Raji (cell line): ENCODE data around the gene ACOXL.

Source experiments
- POLR2A ChIP-seq: IDR thresholded peaks from 2 replicates; pipeline ENCODE4 v1.6.1; 2011; ENCODE audit warnings: low read depth, low read length, control low read depth; ENCODE audit not compliant: insufficient read depth

Gene ACOXL

DNA sequence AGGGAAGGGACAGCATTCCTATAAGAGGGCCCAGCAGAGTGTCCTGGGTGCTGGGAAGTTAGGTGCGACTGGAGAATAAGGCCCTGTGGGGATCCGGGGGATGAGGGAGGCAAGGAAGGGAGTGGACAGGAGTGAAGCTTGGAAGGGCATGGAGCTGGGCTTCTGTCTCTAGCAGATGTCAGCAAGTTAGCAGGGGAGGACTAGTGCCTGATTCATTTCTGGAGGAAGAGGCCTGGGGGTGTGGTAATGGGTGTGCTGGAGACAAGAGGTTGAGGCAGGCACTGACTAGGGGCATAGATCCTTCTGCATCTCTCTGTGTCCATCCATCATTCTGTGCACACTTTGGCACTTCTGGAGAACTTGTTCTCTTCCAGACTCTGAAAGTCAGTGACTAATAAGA lies 134.7 kb downstream of the ACOXL start:
- no peak for TF ChIP-seq POLR2A

DNA sequence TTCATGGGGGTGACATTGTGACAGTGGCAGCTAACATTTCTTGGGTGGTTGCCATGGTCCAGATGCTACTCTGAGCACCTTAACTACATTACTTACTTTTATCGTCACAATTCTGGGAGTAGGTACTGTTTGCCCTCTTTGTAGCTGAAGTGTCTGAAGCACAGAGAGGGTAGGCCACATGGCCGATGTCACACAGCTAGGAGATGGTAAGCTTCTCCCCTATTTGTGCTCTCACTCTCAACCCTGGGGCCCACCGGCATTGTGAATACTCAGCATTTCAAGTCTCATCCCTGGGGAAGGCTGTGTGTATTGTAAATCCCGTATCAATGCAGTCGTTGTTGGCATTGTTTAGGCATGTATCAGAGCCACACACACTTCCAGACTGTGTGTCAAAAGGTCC lies 136.6 kb downstream of the ACOXL start:
- no peak for TF ChIP-seq POLR2A

DNA sequence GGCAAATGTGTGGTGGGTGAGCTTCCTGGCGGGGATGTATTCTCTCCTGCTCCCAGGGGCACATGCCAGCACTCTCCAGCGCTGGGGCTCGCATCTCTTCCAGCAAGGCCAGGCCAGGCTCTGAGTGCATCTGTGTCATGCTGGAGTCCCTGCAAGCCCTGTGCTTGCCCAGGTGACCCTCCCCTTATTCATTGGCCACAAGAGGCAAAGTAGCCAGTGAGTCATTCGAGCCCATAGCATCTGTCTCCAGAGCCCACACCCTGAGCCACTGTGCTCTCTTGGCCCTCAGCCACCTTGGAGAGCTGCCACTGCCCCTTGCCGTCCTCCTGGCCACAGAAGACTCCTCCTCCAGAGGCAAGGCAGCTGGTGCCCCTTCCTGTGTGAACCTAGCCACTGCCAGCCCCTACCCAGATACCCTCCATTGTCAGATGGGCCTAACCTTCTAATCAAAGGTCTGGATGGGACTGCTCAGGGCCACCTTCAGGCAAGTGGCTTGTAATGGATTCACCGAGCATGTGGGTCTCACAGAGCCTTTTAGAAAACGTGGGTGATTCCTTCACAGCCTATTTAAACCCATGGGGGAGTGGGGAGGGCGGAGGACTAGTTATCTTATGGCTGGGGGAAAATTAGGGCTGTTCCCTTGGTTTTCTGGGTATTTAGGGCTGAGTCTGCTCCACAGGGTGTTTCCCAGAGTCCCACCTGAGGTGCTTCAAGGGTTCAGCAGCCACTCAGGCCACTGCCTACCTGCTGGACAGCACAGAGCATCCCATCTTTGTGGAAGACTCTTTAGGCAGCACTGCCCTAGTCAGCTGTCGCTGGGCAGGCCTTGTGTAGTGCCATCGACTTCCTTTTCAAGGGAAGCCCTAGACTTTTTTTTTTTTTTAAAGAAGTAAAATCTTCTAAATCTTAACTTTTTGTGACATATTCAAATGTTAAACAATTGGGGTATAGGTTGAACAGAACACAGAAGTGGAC lies 137.4 kb downstream of the ACOXL start:
- TF ChIP-seq POLR2A, result no peak

DNA sequence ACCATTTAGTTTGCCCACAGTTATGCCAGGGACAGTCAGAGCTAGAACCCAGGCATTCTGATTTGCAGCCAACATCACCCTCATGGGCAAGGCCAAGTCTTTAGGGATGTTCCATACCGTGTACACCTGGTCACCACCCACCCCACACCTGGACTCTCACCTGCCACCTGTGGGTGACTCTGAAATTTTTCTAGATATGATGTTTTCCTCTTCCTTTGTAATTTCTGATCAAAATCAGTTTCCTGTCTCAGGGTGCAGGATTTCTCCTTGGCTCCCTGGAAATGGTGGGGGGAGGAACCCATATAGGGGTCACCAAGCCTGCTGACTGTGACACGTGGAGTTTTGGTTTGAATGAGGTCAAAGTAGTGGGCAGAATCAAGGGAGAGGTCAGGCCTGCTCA lies 138.2 kb downstream of the ACOXL start:
- TF ChIP-seq POLR2A, result no peak

DNA sequence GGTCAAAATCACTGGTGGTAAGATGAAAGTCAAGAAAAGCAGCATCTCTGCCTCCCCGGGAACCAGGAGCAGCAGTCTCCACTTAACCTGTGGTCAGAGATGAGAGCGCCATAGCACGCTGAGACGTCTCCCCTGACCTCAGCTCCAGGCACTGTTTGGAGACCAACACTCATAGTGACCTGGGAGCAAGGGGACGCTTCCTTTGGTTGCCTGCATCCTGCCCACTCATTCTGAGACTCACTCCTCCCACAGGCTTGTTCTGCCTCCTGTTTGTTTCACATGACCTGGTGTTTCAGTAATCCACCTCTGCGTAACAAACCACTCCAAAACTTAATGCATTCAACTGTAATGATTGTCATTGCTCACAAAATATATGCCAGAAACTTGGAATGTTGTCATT lies 139.3 kb downstream of the ACOXL start:
- TF ChIP-seq POLR2A, result no peak

DNA sequence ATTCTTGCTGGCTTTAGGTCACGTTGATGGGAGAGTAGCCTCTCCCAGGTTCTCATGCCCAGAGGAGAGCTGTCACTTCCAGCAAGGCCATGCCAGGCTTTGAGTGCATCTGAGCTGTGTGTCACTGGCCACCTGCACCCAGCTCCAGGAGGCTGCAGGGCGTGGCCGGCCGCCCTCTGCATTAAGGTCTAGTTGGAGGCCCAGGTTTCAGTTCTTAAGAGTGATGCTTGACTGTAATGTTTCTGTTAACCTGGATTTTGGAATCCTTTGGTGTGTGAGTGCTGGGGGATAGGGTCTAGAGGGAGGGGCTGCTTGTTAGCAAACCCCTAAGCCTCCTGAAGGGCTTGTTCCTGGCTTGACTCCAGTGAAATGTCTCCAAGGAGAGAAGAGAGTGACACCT lies 140.1 kb downstream of the ACOXL start:
- no peak for TF ChIP-seq POLR2A

DNA sequence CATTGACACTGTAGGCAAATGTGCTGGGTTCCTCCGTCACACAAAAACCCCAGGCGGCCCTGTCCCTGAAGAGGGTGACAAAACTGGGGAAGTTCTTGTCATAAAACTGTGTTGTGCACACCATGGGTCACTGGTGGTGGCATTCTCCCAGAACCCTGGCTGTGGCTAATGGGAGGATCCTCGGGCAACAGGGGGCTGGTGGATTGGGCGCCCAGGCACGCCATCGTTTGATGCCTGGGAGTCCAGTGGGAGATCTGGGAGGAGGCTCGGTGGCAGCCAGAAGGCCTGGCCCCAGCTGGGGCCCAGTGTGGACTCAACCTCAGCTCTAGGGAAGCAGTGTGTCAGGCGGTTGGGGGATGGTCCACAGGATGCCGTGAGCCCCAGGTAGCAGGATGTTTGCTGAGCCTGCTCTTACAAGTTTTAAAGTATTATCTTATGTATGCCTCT lies 140.7 kb downstream of the ACOXL start:
- no peak for TF ChIP-seq POLR2A

DNA sequence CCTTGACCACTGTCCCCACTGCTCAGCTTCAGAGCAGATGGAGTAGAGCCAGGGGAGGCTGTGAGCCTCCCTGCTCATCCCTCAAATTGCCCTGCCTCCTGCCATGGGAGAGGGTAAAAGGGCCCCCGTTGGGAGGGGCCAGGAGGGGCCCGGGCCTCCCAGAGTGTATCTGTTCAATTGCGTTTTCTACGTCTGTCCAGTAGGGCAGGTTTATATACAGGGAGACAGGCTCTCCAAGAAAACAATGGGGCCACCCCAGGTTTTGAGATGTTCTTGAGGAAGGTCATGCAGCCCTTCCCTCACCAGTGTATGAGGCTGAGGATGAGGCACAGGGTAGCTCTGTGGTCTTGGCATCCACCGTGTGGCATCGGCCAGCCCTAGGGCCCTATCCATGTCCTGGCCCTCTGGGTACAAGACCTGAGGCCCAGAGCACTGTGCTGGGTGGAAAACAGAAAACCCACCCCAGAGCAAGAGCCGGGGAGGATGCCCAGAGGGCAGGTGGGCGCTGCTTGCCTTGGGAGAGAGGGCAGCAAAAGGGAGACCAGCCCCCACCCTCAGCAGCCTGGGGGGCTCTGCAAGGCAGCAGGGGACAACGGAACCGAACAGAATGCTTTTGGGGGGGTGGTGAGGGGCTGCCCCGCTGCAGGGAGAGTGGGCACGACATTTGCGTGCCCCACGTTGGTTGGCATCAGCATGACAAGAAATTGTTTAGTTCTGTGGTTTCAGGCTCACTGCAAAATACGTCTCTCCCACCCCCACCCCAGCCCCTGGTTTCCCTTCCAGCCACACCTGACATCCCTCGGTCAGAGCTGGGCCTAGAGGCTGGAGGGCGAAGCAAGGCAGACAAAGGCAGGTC lies 141.5 kb downstream of the ACOXL start:
- no peak for TF ChIP-seq POLR2A

DNA sequence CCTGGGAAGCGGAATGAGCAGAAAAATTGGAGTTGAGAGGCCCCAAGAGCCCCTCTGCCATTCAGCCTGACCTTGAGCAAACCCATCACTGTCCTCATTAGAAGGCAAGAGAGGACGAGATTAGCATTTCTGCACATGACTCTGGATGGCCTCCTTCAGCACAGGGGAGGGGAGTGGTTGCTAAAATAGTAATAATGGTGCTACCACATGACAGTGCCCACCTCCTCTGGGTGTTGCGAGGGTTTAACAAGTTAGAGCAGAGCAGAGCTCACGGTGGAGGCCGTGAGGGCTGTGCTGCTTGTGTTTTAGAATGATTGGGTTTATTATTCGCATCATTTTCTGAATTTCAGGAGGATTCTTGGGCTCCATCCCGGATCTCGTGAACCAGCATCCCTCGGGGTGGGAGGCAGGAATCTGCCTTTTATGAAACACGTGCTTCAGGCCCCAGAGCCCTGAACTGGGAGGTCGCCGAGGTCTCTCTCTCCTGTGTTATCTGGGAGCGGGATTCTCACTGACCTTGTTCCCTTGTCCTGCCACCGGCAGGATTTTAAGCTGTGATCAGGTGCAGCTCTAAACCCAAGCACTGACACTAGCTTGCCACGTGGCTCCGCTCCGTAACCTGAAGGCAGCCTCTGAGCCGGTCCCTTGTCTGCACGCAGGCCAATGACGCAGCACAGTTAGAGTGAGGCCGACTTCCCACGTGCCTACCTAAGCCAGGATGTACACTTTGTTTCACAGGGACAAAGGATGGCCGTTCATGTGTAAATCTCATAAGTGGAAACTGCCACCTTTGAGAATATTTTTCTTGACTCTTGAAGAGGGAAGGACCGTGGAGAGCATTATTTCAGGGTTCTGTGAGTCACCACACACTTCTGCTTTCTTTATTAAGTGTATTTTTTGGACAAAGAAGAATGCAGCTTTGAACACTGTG lies 142.3 kb downstream of the ACOXL start:
- no peak for TF ChIP-seq POLR2A

DNA sequence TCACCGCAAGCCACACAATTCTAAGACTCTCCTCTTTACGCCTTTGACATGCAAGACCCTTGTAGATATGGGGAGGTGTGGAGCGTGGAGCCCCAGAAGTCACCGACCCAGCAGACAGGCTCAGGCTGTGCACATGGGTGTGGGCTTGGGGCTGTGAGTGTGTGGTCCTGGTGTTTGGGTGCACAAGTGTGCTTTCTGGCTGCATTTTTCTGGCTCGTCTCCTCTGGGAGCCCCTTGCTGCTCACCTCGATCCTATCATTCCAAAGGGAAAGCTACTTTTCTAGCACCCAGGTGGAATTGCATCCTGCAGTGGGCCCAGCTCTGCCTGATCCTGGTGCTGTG lies 143.0 kb downstream of the ACOXL start:
- no peak for TF ChIP-seq POLR2A

DNA sequence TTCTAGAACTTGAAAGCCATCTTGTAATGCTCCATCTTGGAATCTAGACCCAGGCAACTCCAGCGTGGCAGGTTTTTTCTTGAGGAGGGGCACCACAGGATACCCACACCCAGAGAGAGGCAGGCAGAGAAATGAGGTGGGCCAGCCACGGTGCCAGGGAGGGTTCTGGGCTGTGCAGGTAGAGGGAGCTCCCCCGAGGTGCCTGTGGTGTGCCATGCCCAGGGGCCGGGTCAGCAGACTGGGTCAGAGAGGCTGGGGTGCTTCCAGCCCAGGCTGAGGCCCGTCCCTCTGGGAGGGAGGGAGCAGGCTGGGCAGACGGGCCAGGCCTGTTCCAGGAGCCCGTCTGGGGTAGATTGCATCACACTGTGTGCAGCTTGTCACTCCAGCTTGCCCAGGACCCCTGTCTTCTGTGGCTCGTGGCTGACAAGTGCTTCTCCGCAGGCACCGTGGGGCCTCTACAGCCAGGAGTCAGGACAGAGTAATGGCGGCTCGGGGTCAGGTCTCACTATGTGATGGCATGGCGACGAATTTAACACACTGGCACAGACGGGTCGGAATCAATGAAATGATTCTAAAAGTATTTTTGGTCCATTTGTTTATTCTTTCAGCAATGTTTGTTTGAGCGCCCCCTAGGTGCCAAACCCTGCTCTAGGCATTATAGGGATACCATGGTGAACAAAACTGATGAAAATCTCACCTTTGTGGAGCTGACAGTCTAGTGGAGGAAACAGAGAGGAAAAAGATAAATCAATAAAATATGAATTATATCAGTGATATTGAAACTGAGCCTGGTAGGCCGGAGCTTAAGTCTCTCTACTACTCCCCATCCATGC lies 144.0 kb downstream of the ACOXL start:
- TF ChIP-seq POLR2A, result no peak

DNA sequence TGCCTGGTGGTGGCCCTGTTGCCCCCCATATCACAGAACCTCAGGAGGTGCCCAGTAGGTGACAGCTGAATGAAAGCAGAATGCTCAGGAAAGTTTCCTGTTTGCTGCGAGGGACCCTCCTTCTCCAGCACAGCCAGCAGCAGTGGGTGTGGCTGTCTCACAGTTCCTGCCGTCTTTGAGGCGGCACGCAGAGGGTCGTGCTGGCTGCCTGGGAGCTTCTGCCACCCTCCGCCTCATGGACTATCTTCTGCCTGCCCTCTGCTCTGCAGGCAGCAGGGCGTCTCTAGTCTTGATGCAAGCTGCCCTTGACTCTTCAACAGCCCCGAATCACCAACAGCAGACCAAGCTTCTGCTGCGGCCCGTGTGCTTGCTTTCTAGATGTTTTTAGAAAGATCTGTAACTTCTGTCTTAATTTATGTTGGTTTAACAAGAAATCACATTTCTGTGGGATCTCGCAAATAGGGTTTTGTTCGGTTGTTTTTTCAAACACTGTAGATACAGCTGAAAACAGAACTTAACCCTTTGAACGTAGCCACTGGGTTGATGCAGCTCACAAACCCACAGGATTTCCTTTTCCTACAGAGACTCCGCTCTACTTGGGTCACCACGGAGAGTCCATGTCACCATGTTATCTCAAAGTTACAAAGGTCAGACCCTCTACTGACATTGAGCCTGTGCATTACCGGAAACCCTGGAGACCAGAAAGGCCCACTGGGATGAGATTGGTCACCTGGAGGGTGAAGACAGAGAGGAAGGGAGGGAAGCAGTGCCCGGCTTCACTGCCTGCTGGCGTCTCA lies 144.9 kb downstream of the ACOXL start:
- no peak for TF ChIP-seq POLR2A

DNA sequence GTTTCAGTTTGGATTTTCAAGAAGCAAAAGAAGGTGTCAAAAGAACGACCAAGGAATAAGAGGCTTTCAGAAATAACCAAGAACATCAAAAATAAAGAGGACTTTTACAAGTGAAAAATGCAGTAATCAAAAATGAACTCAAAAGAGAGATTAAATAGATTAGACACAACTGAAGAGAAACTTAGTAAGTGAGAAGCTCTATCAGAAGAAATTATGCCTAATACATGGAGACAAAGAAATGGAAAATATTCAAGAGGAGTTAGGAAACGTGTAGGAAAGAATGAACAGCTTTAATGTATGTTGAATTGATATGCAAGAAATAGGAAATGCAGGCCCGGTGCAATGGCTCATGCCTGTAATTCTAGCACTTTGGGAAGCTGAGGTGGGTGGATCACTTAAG lies 145.8 kb downstream of the ACOXL start:
- TF ChIP-seq POLR2A, result no peak
